GM18499 (cell line): ENCODE measurements around the gene EMD.
"Not testable (repeated sequence)": the region's sequence is repeated elsewhere in the genome, so short reads cannot be mapped to it uniquely, and the experiment has no call there.

Source experiments
- ATAC-seq: cut with Tn5 transposase; IDR thresholded peaks from one replicate; pipeline ENCODE4 v1.9.1; 2021; ENCODE audit warnings: moderate number of reproducible peaks; ENCODE audit not compliant: insufficient read depth, unreplicated experiment

The EMD gene

DNA sequence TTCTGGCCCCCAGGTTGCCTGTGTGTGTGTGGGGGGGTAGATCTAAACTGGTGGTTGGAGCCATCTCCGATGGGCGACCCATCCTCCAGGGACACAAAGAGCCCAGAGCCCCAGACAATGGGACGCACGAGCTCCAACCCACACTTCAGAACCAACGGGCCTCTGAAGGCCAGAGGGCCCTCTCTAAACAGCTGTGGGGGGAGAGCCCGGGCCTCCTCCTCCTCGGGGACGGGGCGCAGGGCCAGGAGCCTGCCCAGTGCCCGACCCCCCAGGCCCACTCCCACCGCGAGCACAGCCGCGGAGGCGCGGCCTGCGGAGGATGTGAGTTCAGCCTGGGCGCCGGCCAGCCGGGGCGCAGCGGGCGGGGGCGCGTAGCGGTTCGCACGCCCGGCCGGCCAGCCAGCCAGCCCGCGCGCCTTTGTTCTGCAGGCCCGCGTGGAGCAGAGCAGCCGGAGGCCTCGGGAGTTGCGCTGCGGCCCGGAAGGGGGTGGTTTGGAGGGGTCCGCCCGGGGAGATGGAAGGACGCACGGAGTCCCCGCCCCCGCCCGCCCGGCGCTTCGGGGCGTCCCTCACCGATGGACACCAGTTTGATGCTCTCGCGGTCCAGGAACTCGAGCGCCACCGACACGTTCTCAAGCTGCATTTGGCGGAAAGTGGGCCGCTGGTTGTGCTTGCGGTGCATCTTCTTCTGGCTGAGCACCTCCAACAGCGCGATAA, 8.6 kb upstream of the EMD start:
- no peak for ATAC-seq

GRCh38 chrX:154371017-154371788, 7.9 kb upstream of the EMD start:
- ATAC-seq: no peak

GRCh38 chrX:154371789-154372300, 7.2 kb upstream of the EMD start:
- no peak for ATAC-seq

DNA sequence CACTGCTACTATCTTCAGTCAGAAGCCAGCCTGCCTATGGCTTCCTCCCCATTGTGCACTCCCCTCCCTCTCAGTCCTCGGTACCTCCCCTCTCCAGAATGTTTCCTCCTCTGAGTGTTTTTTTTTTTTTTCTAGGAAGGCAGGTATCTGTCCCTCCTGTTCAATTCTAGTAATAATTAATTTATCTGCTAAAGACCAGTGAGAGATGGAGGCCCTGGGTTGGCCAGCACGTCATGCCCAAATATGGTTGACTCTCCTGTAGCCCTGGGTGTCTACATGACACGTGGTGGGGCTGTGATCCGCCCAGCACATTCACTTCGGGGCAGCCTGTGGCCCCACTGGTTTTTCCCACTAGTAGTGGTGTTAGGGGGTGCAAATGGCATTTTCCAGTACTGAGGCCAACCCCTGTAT, 6.5 kb upstream of the EMD start:
- no peak for ATAC-seq

DNA sequence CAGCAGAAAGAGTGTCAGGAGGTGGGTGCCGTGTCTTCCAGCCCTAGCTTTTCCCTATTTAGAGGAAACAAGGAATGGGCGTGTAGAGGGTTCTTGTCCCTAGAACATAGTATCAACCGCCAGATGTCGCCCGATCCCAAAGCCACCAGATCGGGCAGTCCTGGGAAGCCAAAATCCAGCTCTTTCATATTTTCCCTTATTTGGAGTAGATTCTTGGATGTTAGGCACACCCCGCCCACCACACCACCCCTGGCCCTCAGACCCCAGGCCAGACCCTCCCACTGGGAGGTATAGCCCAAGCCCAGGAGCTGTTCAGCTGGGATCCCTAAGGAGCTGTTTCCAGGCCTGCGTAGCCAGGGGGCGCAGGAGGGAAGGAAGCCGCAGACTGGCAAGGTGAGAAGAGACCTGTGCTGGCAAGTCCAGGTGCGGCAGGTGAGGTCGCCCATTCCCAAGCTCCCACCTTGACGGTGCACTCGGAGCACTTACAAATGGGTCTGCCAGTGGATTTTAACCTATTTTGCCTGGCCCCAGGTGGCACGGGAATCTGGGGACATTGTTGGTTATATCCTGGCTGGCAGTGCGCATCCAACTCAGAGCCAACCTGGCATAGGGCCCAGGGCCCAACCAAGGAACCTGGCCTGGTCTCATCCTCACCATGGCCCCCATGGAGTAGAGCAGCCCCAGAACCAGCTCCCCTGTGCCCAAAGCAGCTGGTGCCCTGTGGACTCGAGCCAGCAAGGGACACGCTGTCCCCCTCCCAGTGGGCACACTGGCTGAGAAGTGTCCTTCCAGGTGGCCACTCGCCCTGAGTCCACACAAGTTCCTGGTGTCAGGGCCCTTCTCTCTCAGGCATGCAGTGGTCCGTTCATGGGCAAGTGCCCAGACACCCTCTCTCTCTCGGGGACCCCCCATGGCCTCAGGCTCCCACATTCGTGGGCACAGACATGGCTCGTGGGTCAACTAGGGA, 5.5 kb upstream of the EMD start:
- no peak for ATAC-seq

DNA sequence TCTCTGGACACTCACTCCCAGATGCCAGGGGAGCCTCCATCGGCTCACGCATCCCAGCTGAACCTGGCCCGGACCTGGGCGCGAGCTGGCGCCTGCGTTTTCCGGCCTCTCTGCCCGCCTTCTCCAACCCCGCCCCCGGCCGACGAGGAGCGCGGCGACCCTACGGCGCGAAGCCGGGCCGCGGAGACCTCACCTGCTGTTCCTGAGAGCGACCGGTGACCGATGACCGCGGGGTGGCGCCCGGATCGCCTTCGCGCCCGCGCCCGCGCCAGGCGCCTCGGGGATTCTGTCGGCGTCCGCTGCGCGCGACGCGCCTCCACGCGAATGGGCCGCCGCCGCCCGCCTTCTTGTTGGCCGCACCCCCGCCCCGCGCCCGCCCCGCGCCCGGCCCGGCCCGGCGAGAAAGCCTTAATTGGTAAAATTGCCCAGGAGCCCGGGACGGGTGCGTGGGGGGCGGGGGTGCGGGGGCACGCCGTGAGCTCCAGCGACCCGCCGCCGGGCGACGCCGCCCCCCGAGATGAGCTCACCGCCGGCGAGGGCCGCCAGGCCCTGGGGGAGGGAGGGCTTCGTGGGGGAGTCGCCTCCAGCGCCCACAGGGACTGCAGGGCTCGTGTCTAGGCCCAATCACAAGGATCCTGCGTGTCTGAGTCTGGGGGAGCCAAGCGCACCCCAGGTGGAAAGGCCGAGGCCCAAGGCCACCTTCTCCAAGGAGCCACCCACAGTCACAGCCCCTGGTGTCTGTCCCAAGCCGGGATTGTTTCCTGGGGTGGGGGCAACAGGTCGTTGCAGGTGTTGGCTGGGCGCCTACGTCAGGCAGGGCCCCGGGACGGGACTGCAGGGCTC, 4.6 kb upstream of the EMD start, which contains the start of gene FLNA:
Gene FLNA, minus strand, starts transcription at position 322 of the 843 bp plus-strand sequence. CDS start 3,389 bp downstream, outside the sequence.
- no peak for ATAC-seq

DNA sequence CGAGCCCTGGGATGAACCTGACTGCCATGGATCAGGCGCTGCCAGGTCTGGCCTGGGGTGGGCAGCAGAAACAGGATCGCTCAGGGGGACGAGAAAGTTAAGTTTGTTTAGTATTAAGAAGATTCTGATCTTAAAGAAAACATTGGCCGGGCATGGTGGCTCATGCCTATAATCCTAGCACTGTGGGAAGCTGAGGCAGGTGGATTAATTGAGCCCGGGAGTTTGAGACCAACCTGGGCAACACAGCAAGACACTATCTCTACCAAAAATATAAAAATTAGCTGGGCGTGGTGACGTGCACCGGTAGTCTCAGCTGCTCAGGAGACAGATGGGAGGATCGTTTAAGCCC, 4.0 kb upstream of the EMD start:
- no peak for ATAC-seq

DNA sequence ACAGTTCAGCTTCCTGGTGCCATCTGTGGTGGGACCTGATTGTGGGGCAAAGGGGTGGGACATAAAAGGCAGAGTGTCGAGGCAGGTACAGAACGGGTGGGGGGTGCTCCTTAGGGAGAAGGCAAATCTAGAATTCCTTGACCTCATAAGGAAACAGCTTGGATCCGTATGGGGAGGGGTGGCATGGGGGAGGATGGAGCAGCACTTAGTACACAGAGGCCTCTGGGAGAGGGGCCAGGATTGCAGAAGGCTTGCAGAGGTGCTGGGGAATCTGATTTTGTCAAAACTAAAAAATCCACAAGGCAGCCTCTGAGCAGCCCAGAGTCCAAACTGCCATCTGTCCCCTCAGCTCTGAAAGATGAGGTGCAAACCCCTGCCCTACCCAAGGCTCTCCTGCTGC, 2.3 kb upstream of the EMD start:
- ATAC-seq: no peak

DNA sequence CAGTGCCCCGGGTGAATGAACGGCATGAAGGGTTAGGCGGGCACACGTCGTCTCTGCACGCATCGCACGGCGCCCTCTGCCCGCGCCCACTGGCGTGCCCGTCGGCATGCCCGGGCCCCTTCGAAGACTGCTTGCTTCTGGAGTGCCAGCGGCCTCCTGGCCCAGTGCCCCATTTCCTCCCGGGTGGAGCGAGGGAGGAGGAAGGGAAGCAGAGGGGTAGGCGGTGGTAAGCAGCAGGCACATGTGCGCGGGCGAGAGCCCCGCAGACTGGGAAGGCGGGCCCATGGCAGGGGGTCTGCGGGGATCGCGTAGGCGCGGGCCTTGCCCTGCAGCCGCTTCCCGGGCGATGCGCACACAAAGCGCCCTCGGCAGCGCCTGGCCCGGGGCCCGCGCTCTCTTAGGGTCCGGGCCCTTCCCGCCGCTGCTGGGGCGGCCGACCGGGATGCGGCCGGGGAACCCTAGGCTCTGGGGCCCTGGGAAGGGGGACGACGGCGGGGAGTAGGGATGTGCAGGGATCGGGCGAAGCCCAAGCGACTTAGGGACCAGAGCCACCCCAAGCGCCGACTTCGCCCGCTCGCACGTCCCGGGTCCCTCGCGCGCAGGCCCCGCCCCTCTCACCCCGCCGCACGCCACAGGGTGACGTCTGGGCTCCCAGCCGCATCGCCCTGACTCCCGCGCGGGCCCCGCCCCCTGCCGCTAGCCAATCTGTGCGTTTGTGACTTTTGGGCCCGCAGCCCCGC, 866 bp upstream of the EMD start:
- ATAC-seq: no peak

GRCh38 chrX:154379569-154379951, 465 bp downstream of the EMD start:
- no peak for ATAC-seq

DNA sequence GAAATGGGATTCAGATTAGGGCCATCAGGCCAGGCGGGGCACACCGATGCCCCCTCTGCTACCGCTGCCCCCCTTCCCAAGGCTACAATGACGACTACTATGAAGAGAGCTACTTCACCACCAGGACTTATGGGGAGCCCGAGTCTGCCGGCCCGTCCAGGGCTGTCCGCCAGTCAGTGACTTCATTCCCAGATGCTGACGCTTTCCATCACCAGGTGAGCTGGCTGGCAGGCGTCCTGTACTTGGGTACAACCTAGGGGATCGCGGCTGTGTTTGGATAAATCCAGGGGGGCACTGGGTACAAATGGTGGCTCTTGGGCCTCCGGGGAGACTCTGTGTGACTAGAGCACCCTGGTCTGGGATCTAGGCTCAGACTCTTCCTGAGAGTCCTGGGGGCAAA, 1.1 kb downstream of the EMD start:
- no peak for ATAC-seq

GRCh38 chrX:154380787-154381186, 1.7 kb downstream of the EMD start:
- ATAC-seq: no peak

GRCh38 chrX:154381271-154381670, 2.2 kb downstream of the EMD start:
- ATAC-seq: no peak

DNA sequence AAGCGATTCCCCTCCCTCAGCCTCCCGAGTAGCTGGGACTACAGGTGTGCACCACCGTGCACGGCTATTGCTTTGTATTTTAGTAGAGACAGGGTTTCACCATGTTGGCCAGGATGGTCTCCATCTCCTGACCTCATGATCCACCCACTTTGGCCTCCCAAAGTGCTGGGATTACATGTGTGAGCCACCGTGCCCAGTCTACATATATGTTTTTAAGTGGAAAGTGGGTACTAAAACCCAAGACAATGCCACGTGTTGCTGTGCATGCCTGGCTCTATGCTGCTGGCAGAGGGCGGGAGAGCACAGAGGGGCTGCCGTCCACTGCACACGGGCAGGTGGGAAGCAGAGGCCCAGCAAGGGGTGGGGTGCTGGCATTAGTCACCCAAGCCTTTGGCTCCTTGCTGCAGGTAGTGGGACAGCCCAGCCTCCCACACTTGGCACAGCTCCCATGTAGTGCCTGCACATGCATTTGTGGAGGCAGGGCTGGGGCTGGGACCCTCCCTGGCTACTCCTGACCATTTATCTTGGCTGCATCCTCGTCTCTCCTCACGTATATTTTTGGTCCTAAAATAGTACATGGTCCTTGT, 3.5 kb downstream of the EMD start:
- no peak for ATAC-seq

DNA sequence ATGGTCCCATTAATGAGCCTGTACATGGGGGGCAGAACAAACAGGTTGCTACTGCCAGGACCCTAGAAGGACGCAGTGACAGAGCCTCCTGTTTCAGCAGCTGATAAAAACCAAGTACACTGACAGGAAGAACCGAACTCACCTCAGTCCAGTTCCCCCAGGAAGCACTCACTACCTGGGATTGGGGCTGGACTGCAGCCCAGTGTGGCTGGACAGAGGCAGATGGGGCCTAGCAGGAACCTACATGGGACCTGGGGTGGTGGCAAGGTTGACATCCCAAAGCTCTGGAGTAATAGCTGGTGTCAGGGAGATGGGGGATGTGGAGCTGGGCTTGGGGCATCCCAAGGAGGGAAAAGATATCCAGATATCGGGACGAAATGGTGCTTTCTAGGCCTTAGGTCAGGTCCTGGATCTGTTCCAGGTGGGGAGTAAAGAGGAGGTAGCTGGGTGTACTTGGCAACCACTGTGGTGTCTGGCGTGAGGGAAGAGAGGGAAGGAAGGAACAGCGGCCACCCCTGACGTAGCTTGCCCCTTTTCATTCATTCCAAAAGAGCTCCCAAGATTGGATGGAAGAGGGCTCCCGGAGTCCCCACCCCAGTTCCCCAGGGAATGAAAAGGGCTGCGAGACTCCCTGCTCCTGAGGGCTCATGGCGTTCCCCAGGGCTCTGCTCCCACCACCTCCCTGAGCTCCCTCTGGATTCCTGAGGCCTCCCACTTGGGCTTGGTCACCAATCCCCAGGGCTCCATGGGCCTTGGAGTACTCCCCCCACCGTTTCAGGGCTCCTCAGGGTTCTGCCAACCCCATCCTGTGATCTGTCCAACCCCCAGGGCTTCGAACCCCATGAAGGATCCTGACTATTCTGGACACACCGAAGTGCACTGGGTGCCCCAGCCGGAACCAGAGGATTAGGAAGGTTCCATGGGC, 4.5 kb downstream of the EMD start:
- no peak for ATAC-seq

DNA sequence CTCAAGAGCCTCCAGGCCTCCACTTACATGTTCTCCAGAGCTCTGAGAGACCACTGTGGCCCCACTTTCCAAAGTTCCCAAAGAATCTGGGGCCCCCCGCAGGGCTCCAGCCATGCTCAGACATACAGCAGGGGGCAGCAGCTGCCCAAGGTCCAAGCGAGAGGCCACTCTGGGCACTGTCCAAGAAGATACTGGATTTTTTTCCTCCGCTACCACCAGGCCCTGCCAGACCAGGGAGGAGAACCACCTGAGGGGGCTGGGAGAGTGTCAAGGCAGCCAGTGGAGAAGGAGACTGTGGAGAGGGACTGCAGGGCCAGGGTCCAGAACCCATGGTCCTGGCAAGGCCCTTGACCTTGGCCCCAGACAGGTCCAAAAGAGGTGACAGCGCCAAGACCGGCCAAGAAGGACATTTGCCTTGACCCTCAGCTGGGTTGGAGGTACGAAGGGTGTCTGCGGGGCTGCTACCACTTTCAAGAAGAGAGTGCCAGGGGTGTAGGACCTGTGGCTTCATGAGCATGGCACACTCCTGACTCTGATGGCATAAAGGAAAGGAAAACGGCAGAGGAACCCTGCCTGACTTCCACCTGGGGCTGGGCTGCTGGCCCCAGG, 5.3 kb downstream of the EMD start:
- no peak for ATAC-seq

DNA sequence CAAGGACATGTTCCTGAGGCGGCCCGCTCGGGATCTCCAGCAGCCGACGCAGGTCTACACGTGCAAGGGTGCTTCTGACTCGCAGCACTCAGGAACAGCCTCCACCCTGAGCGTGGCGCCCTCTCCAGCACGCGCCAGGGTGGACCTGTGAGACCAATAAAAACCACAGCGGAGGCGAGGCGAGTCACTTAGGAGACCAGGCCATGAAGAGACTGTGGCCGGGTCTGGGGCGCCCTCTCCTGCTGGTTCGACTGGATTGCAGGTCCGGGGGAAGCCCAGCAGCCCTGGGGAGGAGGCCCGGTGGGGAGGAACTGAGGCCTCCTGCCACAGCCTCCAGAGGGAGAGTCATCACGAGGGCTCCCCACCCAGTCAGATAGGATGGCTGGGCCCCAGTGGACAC, 9.0 kb downstream of the EMD start:
- not testable (repeated sequence) for ATAC-seq
